Posterior cingulate gyrus (tissue), 11 donors: Measurements from ENCODE around the gene XYLT1.

Experiments
- DNase-seq, 10 donors: peaks; one replicate each; pipeline versions ENCODE4 v3.0.0 to v3.0.0-alpha.2; 2020 to 2021; ENCODE audit warnings: mixed read lengths in 3 of 10
- intact Hi-C: fragments of 100-400 bp; cut with DNase I; formaldehyde crosslinking; loops from one replicate; pipeline ENCODE4 v1.15.1; 2023

The XYLT1 gene

DNA sequence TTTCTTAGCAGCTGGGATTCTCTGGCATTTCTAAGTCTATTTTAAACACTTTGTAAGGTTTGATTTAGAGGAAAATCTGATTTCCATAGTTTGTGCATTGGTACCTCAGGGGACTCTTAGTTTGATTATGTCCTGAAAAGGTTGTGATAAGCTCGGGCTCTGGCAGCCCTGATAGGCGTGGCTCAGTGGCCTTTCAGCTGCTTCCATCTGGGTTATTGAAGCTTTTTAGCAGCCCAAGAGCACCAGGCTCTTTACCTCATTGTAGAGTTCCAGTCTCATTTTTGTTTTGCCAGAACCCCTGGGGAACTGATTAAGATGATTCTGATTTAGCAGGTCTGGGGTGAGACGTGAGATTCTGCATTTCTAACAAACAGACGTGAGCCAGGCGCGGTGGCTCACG lies 412.3 kb downstream of the XYLT1 start:
- intact Hi-C loops: no loop called here
- DNase-seq: no peak

DNA sequence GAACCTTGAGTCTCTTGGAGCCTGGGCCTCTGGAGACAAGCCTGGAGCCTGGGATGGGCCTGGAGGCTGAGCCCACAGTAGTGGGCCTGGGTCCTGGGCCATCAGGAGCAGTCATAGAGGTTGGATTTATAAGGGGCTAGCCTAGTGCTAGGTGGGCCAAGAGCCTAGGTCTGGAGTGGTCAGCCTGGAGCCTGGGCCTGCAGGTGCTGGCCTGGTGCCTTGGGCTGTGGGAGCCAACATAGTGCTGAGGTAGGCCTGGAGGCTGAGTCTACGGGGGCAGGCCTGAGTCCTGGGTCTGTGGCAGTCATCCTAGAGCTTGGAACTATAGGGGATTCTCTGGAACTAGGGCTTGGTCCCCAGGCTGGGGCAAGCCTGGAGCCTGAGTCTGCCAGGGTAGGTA lies 414.1 kb downstream of the XYLT1 start:
- intact Hi-C loops: no loop called here

DNA sequence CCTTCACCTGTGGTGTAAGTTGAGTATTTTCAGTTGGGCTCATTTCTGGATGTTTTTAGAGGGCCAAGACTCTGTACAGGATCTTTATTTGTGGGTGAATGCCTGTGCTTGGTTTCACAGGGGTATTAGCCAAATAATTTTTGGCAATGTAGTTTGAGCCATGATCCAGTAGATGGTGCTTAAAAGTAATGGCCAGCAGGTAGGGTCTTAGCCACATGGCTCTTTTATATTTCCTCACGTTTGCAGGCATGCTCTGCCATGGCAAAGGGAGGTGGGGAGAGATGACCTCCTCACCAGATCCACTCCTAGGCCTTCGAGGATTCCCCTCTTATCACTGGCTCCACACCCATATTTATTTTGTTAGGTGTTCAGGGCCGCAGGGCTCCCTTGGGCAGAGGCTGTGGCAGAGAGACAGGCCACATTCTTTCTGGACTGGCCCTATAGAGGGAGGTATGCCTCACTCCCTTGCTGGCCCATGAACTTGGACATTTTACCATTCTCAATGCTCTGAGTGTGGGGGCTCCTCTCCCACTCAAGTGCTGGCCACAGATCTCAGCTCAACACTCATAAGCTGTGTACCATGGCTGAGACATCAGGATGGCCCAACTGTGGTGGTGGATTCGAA lies 417.1 kb downstream of the XYLT1 start:
- intact Hi-C loops: no loop called here
- DNase-seq: no peak

More for the DNA sequence above, 414.1 kb downstream of the XYLT1 start:
- DNase-seq: no peak
